ENCODE measurements around the gene ZNF556. TPM values are rescaled to one million over a fixed set of nuclear protein-coding genes. Genes with fewer than 3 reads are reported as not detected.

The ZNF556 gene
- total and polyA plus RNA-seq, 4 donors = 0.02 to 0.09 TPM; not detected in 2

GRCh38 chr19:2846180-2846894 lies 20.8 kb upstream of the ZNF556 start:
- no peak for TF ChIP-seq CTCF (IDR thresholded peaks at IDR 0.05; ENCODE audit: control extremely low read depth, extremely low read depth)
- peaks cover 0 to 9% (median 6%) of the 10 kb centered on the region in 5 donors for H3K4me1 ChIP-seq (ENCODE audit: control insufficient read depth in 5 of 5, insufficient read depth in 5 of 5, low read length in 5 of 5)

GRCh38 chr19:2847507-2847906 lies 19.6 kb upstream of the ZNF556 start:
- TF ChIP-seq CTCF (IDR thresholded peaks at IDR 0.05; ENCODE audit: control extremely low read depth, extremely low read depth) = no peak
- ATAC-seq (ENCODE audit: insufficient read depth, low FRiP score) (no peak), DNase-seq (no peak)
- Histone ChIP-seq H3K36me3 (ENCODE audit: control insufficient read depth in 4 of 4, insufficient read depth in 4 of 4, low read length in 4 of 4) (peaks cover 9 to 59% (median 36%) of the 10 kb centered on the region in 4 donors), H3K27me3 (ENCODE audit: control insufficient read depth in 3 of 3, insufficient read depth in 3 of 3, low read length in 2 of 3) (no peaks in the 10 kb centered on the region), H3K9ac (ENCODE audit: insufficient read depth in 1 of 2, low read length in 2 of 2) (no peak overlapping the region), H3K27ac (ENCODE audit: low read depth in 1 of 2, low read length in 1 of 2) (no peak overlapping the region), H3K4me1 (ENCODE audit: control insufficient read depth in 5 of 5, insufficient read depth in 5 of 5, low read length in 5 of 5) (peaks cover 0 to 4% (median 2%) of the 10 kb centered on the region in 5 donors), H3K9me3 (ENCODE audit: control insufficient read depth in 4 of 4, insufficient read depth in 3 of 4, low read length in 3 of 4) (peaks cover 3 to 39% (median 22%) of the 10 kb centered on the region in 4 donors), H3K4me3 (peak overlapping the region; percentile 4)
- 95 to 99% methylated on average over 3 of the region's 3 CpGs for WGBS, 2 donors

More at GRCh38 chr19:2846180-2846894, 20.8 kb upstream of the ZNF556 start:
- ATAC-seq (ENCODE audit: insufficient read depth, low FRiP score) (no peak), DNase-seq (no peak)
- WGBS, 2 donors = 92 to 95% methylated on average over 13 of the region's 13 CpGs
- Histone ChIP-seq H3K4me3 (no peak overlapping the region), H3K27me3 (ENCODE audit: control insufficient read depth in 3 of 3, insufficient read depth in 3 of 3, low read length in 2 of 3) (no peaks in the 10 kb centered on the region), H3K36me3 (ENCODE audit: control insufficient read depth in 4 of 4, insufficient read depth in 4 of 4, low read length in 4 of 4) (peaks cover 3 to 47% (median 24%) of the 10 kb centered on the region in 4 donors), H3K9ac (ENCODE audit: insufficient read depth in 1 of 2, low read length in 2 of 2) (no peak overlapping the region), H3K27ac (ENCODE audit: low read depth in 1 of 2, low read length in 1 of 2) (no peak overlapping the region), H3K9me3 (ENCODE audit: control insufficient read depth in 4 of 4, insufficient read depth in 3 of 4, low read length in 3 of 4) (peaks cover 0 to 34% (median 17%) of the 10 kb centered on the region in 4 donors)

GRCh38 chr19:2848616-2849015 lies 18.5 kb upstream of the ZNF556 start:
- WGBS, 2 donors = 85% methylated on average over 4 of the region's 4 CpGs
- peaks cover 14 to 50% (median 32%) of the 10 kb centered on the region in 4 donors for H3K9me3 ChIP-seq (ENCODE audit: control insufficient read depth in 4 of 4, insufficient read depth in 3 of 4, low read length in 3 of 4)
- H3K27ac ChIP-seq (ENCODE audit: low read depth in 1 of 2, low read length in 1 of 2) = no peak overlapping the region
- peaks cover 0 to 3% (median 0%) of the 10 kb centered on the region in 5 donors for H3K4me1 ChIP-seq (ENCODE audit: control insufficient read depth in 5 of 5, insufficient read depth in 5 of 5, low read length in 5 of 5)
- no peak for TF ChIP-seq CTCF (IDR thresholded peaks at IDR 0.05; ENCODE audit: control extremely low read depth, extremely low read depth)
- peaks cover 18 to 70% (median 47%) of the 10 kb centered on the region in 4 donors for H3K36me3 ChIP-seq (ENCODE audit: control insufficient read depth in 4 of 4, insufficient read depth in 4 of 4, low read length in 4 of 4)
- H3K9ac ChIP-seq (ENCODE audit: insufficient read depth in 1 of 2, low read length in 2 of 2) = no peak overlapping the region
- DNase-seq = no peak
- ATAC-seq (ENCODE audit: insufficient read depth, low FRiP score) = no peak
- no peaks in the 10 kb centered on the region for H3K27me3 ChIP-seq (ENCODE audit: control insufficient read depth in 3 of 3, insufficient read depth in 3 of 3, low read length in 2 of 3)
- no peak overlapping the region for H3K4me3 ChIP-seq

Data from lung (tissue), 12 donors.